CD8-positive, alpha-beta memory T cell (primary cell): Measurements from ENCODE around the gene ZNF286A. TPM values are rescaled to one million over a fixed set of nuclear protein-coding genes. Genes with fewer than 3 reads are reported as not detected.
"Not testable (repeated sequence)": the region's sequence is repeated elsewhere in the genome, so short reads cannot be mapped to it uniquely, and the experiment has no call there.

Experiments used
- CTCF ChIA-PET: fragments of 350-600 bp; sonication (Branson Sonifier 250); formaldehyde crosslinking; loops from one replicate; lab custom pipeline; 2021; ENCODE audit warnings: antibody characterized with exemption; lab: Charles Lee
- POLR2A ChIA-PET: fragments of 350-600 bp; sonication (Branson Sonifier 250); formaldehyde crosslinking; loops from one replicate; lab custom pipeline; 2021; ENCODE audit warnings: antibody characterized with exemption; lab: Charles Lee
- DNase-seq, 5 donors: peaks; one replicate each; pipeline versions ENCODE4 v3.0.0 to v3.0.0-alpha.2; 2020 to 2022; ENCODE audit warnings: mixed read lengths in 1 of 5
- H3K27ac ChIP-seq: one replicate; pipeline ENCODE4 v1.7.0; 2013; ENCODE audit warnings: low read depth, mild to moderate bottlenecking, low read length, moderate library complexity
- H3K27me3 ChIP-seq: 2 replicates; pipeline ENCODE4 v1.7.0; 2013; ENCODE audit warnings: low read length, mild to moderate bottlenecking; ENCODE audit not compliant: insufficient read depth, poor library complexity, severe bottlenecking
- H3K36me3 ChIP-seq: 2 replicates; pipeline ENCODE4 v1.7.0; 2013; ENCODE audit warnings: mild to moderate bottlenecking, low read length, moderate library complexity; ENCODE audit not compliant: insufficient read depth
- H3K4me1 ChIP-seq: 2 replicates; pipeline ENCODE4 v1.7.0; 2013; ENCODE audit warnings: mild to moderate bottlenecking, low read length, moderate library complexity; ENCODE audit not compliant: insufficient read depth
- H3K4me3 ChIP-seq: 2 replicates; pipeline ENCODE4 v1.7.0; 2013; ENCODE audit warnings: mild to moderate bottlenecking, low read length
- H3K9me3 ChIP-seq: 2 replicates; pipeline ENCODE4 v1.7.0; 2013; ENCODE audit warnings: mild to moderate bottlenecking, low read length
- H3K27ac Mint-ChIP-seq, 8 donors: one replicate each; pipeline ENCODE4 v1.8.0; 2020 to 2021; ENCODE audit warnings: mixed read lengths in 8 of 8, mild to moderate bottlenecking in 6 of 8, inconsistent platforms in 3 of 8, moderate library complexity in 3 of 8
- H3K27me3 Mint-ChIP-seq, 2 donors: one replicate each; pipeline ENCODE4 v1.8.0; 2020 to 2021; ENCODE audit warnings: mixed read lengths in 2 of 2, mild to moderate bottlenecking in 1 of 2, moderate library complexity in 1 of 2
- H3K36me3 Mint-ChIP-seq, 3 donors: one replicate each; pipeline ENCODE4 v1.8.0; 2020 to 2021; ENCODE audit warnings: mixed read lengths in 3 of 3, inconsistent platforms in 1 of 3, mild to moderate bottlenecking in 1 of 3
- H3K4me1 Mint-ChIP-seq, 3 donors: one replicate each; pipeline ENCODE4 v1.8.0; 2020 to 2021; ENCODE audit warnings: mixed read lengths in 3 of 3, inconsistent platforms in 1 of 3, mild to moderate bottlenecking in 1 of 3
- H3K4me3 Mint-ChIP-seq, 7 donors: one replicate each; pipeline ENCODE4 v1.8.0; 2020 to 2021; ENCODE audit warnings: mixed read lengths in 7 of 7, mild to moderate bottlenecking in 6 of 7, moderate library complexity in 4 of 7, inconsistent platforms in 2 of 7
- H3K9me3 Mint-ChIP-seq, 5 donors: one replicate each; pipeline ENCODE4 v1.8.0; 2020 to 2022; ENCODE audit warnings: mixed read lengths in 5 of 5, mild to moderate bottlenecking in 3 of 5, moderate library complexity in 2 of 5, inconsistent platforms in 1 of 5
- polyA plus RNA-seq: library from polyadenylated mRNA; unstranded; fragments of 300-500 nt; fragmentation: Illumina TruSeq; gene quantifications from one replicate; pipeline ENCODE4 v1.2.3, GENCODE V29; 2021
- total RNA-seq, 2 experiments: library from RNA; stranded (reverse); gene quantifications; one replicate each; pipeline ENCODE4 v1.2.3, GENCODE V29; 2021

The ZNF286A gene
- total and polyA plus RNA-seq, 3 experiments from 2014 or later: 18.9 to 27.6 (median 26.4) TPM

DNA sequence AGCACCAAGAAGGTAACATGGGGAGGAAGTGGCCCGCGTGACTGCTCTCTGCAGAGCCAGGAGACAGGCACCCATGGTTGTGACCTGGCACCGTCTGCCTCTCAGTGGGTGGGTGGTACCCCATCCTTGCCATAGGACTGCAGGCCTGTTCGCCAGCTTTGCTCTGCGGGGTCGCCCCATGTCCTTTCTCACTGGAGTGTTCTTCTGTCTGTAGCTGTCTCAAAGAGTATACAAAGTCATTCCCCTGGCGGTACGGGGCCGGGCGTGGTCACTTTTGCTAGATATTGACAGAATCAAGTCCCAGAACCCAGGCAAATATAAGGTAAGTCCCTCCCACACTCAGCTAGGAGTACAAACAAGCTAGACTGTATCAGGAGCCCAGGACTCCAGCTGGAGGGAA lies 38.5 kb downstream of the ZNF286A start:
- no peaks in the 10 kb centered on the region for H3K27me3 ChIP-seq
- no peak for DNase-seq
- H3K36me3 ChIP-seq: no peaks in the 10 kb centered on the region
- ChIA-PET POLR2A (no interaction called here), CTCF (no interaction called here)
- H3K9me3 Mint-ChIP-seq: no peaks in the 10 kb centered on the region
- no peaks in the 10 kb centered on the region for H3K36me3 Mint-ChIP-seq
- H3K4me1 ChIP-seq: no peaks in the 10 kb centered on the region
- H3K4me1 Mint-ChIP-seq: no peaks in the 10 kb centered on the region
- no peak overlapping the region for H3K4me3 Mint-ChIP-seq
- H3K27ac ChIP-seq: no peak overlapping the region
- peaks cover 2 to 5% of the 10 kb centered on the region in 2 donors for H3K27me3 Mint-ChIP-seq
- no peak overlapping the region for H3K4me3 ChIP-seq
- no peak overlapping the region for H3K27ac Mint-ChIP-seq
- H3K9me3 ChIP-seq: no peaks in the 10 kb centered on the region

DNA sequence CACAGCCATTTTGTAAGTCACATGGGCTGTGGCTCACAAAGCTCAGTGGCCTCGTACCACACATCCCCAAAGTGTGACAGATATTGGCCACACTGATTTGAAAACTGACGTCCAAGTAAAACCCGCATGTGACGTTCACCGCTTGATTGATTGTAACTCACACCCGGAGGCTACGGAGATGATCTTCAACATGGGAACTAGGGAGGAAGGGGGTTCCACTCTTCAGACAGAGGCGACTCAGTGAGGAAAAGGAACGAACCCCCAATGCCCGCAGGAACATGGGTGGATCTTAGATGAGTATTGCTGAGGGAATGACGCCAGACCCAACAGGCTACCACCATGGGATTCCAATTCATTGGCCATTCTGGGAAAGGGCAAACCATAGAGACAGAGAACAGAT lies 39.7 kb downstream of the ZNF286A start:
- H3K4me3 ChIP-seq, H3K9me3 Mint-ChIP-seq, CTCF ChIA-PET, H3K27me3 ChIP-seq, H3K9me3 ChIP-seq, H3K4me1 Mint-ChIP-seq, H3K27ac ChIP-seq, H3K27ac Mint-ChIP-seq, H3K27me3 Mint-ChIP-seq, H3K4me3 Mint-ChIP-seq, POLR2A ChIA-PET, H3K36me3 Mint-ChIP-seq, H3K4me1 ChIP-seq, H3K36me3 ChIP-seq, DNase-seq: not testable (repeated sequence)

DNA sequence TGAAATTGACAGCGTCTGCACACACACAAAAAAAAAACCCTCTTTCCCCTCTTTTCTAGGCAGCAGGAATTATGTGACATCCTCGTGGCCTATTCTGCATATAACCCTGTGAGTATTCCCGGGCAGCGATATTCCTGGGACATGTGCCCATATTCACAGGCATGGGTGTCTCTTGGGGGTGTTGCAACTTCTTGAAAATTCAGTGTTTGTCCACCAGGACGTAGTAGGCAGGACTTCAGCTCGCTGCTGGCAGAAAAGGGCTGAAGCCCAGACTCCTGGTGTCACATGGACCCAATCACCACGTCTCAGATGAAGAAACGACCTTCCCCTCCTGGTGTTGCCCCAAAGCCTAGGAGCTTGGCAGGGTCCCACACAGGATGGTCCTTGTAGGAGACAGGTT lies 40.5 kb downstream of the ZNF286A start:
- CTCF ChIA-PET, H3K27me3 ChIP-seq, H3K4me3 ChIP-seq, H3K4me3 Mint-ChIP-seq, H3K9me3 ChIP-seq, H3K27ac ChIP-seq, H3K36me3 ChIP-seq, H3K36me3 Mint-ChIP-seq, H3K27me3 Mint-ChIP-seq, DNase-seq, H3K4me1 Mint-ChIP-seq, H3K4me1 ChIP-seq, POLR2A ChIA-PET, H3K27ac Mint-ChIP-seq, H3K9me3 Mint-ChIP-seq: not testable (repeated sequence)

DNA sequence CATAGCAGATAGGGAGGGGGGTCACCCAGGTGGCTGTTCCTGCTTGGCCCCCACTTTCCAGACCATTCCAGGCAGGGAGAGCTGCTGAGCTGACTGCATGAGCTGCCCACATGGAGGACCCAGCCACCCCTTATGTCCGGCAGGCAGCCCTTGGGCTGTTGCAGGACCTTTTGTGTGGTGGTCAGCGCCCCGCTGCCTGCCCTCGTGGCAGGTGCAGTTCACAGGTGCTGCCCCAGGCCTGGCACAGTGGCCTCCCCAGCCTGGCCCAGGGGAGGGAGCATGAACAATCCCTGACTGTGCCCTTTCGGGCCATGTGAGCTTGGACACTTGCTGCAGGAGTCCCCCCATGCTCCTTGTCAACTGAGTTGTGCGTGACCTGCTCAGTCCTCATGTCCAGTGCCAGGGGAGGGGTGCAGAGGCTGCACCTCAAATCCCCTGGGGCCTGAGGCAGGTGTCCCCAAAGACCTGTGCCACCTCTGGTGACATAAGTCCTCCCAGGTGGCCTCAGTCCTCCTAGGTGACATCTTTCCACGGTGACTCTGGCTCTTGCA lies 41.1 kb downstream of the ZNF286A start:
- Mint-ChIP-seq H3K27me3 (peaks cover 0 to 5% of the 10 kb centered on the region in 2 donors), H3K4me1 (no peaks in the 10 kb centered on the region), H3K27ac (no peak overlapping the region), H3K4me3 (no peak overlapping the region), H3K36me3 (no peaks in the 10 kb centered on the region), H3K9me3 (no peaks in the 10 kb centered on the region)
- Histone ChIP-seq H3K36me3 (no peaks in the 10 kb centered on the region), H3K9me3 (no peaks in the 10 kb centered on the region), H3K27ac (no peak overlapping the region), H3K4me3 (no peak overlapping the region), H3K4me1 (no peaks in the 10 kb centered on the region), H3K27me3 (no peaks in the 10 kb centered on the region)
- ChIA-PET CTCF (no interaction called here), POLR2A (no interaction called here)
- DNase-seq: no peak

DNA sequence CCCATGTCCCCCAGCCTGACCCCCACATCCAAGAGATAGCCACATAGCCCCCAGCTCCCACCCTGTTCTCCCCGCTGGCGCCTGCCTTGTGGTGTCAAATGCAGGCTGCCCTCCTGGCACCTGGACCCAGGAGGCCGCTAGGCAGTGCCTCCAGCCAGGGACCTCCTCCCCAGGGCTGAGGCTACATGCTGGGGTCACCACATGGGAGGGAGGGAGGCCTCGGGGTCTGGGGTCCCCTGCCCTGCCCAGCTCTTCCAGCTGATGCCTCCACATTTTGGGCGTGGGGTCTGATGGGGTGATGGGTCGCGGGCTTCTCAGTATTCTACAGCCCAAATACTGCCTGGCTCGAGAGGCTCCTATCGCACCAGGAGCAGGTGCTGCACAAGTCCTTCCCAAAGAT lies 42.1 kb downstream of the ZNF286A start:
- CTCF ChIA-PET: no interaction called here
- Histone ChIP-seq H3K9me3 (no peaks in the 10 kb centered on the region), H3K27ac (no peak overlapping the region), H3K4me3 (no peak overlapping the region), H3K4me1 (no peaks in the 10 kb centered on the region), H3K27me3 (no peaks in the 10 kb centered on the region), H3K36me3 (no peaks in the 10 kb centered on the region)
- POLR2A ChIA-PET: no interaction called here
- no peaks in the 10 kb centered on the region for H3K9me3 Mint-ChIP-seq
- H3K4me1 Mint-ChIP-seq: no peaks in the 10 kb centered on the region
- H3K27ac Mint-ChIP-seq: no peak overlapping the region
- H3K36me3 Mint-ChIP-seq: no peaks in the 10 kb centered on the region
- peaks cover under 1 to 8% of the 10 kb centered on the region in 2 donors for H3K27me3 Mint-ChIP-seq
- DNase-seq: no peak
- H3K4me3 Mint-ChIP-seq: no peak overlapping the region

DNA sequence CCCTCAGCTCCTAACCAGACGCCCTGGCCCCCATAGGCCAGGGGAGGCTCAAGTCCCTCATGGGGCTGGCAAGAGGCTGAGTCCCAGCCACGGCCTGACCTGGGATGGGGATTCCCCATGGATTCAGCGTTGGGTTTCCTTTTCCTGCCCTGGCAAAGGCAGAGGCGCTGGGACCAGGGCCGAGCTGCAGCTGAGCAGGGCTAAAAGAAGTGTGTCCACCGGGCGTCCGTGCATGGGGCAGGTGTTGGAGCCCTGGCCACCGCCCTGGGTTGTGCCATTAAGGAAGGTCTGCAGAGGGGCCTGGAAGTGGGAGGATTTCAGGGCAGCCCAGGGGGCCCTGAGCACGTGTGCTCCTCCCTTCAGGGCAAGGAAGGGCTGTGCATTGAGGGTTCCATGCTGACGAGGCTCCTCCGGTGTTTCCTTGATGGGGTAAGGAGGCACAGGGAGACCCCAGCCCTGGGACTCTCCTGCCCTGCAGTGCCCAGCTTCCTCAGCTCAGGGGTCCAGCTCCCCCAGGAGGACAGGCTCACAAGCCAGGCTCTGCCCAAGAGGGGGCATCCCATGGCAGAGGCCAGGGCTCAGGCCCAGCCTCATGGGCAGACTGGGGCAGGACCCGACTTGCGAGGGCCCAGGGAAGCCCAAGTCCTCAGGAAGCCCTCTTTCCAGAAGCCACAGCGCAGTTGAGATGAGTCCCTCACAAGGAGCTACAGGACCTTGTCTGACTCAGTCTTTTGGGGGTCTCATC lies 42.7 kb downstream of the ZNF286A start:
- Mint-ChIP-seq H3K27ac (no peak overlapping the region), H3K27me3 (peaks cover 6 to 9% of the 10 kb centered on the region in 2 donors), H3K4me1 (no peaks in the 10 kb centered on the region), H3K4me3 (no peak overlapping the region), H3K36me3 (no peaks in the 10 kb centered on the region), H3K9me3 (no peaks in the 10 kb centered on the region)
- no peaks in the 10 kb centered on the region for H3K9me3 ChIP-seq
- CTCF ChIA-PET: no interaction called here
- DNase-seq: no peak
- H3K27ac ChIP-seq: no peak overlapping the region
- no peaks in the 10 kb centered on the region for H3K4me1 ChIP-seq
- POLR2A ChIA-PET: no interaction called here
- H3K36me3 ChIP-seq: no peaks in the 10 kb centered on the region
- H3K27me3 ChIP-seq: no peaks in the 10 kb centered on the region
- H3K4me3 ChIP-seq: no peak overlapping the region

DNA sequence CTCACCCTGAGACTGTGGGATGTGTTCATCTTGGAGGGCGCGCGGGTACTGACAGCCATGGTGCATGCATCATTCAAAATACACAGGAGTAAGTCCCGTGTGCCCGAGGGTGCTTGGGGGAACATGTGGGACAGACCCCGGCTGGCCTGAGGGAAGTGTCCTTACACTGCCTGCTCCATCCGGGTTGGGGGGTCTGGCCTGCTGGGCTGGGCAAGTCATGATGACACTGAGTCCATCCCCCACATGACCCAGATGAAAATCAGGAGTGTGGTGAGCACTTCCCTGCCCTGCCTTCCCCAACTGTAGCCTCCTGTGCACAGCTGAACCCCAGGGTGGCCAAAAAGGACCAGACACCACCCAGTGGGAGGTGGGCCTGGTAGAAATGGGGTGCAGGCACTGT lies 43.4 kb downstream of the ZNF286A start:
- CTCF ChIA-PET: no interaction called here
- Histone ChIP-seq H3K9me3 (no peaks in the 10 kb centered on the region), H3K4me1 (no peaks in the 10 kb centered on the region), H3K27me3 (no peaks in the 10 kb centered on the region), H3K4me3 (no peak overlapping the region), H3K27ac (no peak overlapping the region), H3K36me3 (no peaks in the 10 kb centered on the region)
- no peak overlapping the region for H3K27ac Mint-ChIP-seq
- no peaks in the 10 kb centered on the region for H3K36me3 Mint-ChIP-seq
- POLR2A ChIA-PET: no interaction called here
- no peaks in the 10 kb centered on the region for H3K9me3 Mint-ChIP-seq
- no peak overlapping the region for H3K4me3 Mint-ChIP-seq
- H3K4me1 Mint-ChIP-seq: no peaks in the 10 kb centered on the region
- H3K27me3 Mint-ChIP-seq: peaks cover 8 to 9% of the 10 kb centered on the region in 2 donors
- no peak for DNase-seq

DNA sequence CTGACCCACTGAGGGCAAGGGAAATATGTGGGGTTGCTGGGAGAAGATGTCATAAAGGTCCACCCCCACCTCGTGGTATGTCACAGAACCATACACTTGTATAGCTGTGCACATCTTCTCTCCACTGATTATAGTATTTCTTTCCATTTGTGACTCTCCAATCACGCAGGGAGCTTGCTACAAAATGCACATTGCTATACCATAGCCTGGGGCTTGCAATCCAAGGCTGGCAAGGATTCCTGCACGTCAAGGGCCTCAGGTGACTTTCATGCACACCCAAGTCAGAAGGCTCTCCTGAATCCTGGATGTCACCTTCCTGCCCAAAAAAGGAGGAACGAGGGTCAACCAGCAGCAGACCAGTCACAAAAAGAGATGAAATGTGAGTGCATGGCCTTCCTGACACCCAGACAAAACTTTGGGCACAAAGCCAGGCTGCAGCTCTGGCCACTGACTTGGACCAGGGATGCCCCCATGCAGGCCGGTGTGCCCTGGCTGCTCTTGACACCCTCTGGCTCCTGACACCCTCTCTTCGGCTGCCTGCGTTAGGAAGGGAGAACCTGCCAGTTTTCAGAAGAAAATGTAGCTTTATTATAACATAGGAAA lies 44.6 kb downstream of the ZNF286A start:
- Histone ChIP-seq H3K4me1 (no peaks in the 10 kb centered on the region), H3K36me3 (no peaks in the 10 kb centered on the region), H3K9me3 (no peaks in the 10 kb centered on the region), H3K27ac (no peak overlapping the region), H3K4me3 (no peak overlapping the region), H3K27me3 (no peaks in the 10 kb centered on the region)
- no peak overlapping the region for H3K4me3 Mint-ChIP-seq
- H3K27ac Mint-ChIP-seq: peak overlapping the region in 1 of 8 donors; percentile 36
- ChIA-PET CTCF (no interaction called here), POLR2A (no interaction called here)
- no peaks in the 10 kb centered on the region for H3K36me3 Mint-ChIP-seq
- DNase-seq: no peak
- no peaks in the 10 kb centered on the region for H3K9me3 Mint-ChIP-seq
- H3K4me1 Mint-ChIP-seq: no peaks in the 10 kb centered on the region
- H3K27me3 Mint-ChIP-seq: peaks cover 8 to 9% of the 10 kb centered on the region in 2 donors
